ENCODE results near the gene RNF44. TPM values are rescaled to one million over a fixed set of nuclear protein-coding genes. Genes with fewer than 3 reads are reported as not detected.
A peak's percentile ranks its signal among the peaks of the same experiment; 100 is the strongest.

RNF44 gene
- total and polyA plus RNA-seq, 2 of the 4 experiments (the other 2 are of a cell fraction): 0.54 to 12.4 TPM

DNA sequence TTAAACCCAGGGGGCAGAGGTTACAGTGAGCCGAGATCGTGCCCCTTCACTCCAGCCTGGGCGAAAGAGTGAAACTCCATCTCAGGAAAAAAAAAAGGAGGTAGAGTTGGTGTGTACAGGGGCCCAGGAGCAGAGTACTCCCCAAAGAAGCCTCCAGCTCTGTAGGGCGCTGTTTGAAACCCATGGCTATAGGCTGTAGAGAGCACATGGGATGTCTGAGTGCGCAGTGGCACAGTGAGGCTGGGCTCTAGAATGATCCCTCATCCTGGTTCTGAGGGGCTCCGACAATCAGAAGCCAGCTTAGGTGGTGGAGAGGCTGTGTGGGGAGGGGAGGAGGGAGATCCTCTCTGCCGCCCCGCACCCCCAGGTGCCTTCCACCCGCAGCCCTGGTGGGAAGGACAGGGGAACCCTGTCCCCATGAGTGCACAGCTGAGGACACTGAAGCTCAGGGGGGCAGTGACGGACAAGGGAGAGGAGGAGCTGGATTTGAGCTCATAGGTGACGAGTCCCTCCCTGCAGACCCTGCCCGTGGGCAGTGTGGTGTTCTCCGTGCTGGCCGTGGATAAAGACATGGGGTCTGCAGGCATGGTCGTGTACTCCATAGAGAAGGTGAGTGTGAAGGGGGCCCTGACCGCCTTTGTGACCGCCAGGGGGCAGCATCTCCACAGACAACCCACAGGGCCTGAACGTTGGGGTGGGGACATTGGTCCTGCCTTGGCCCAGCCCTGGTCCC lies 36.5 kb upstream of the RNF44 start (continued):
- TF ChIP-seq ELK1 (IDR thresholded peaks at IDR 0.05; ENCODE audit: borderline replicate concordance, low read depth, low read length): no peak
- no peak for TF ChIP-seq CEBPB (IDR thresholded peaks at IDR 0.05; ENCODE audit: low read depth, low read length)

DNA sequence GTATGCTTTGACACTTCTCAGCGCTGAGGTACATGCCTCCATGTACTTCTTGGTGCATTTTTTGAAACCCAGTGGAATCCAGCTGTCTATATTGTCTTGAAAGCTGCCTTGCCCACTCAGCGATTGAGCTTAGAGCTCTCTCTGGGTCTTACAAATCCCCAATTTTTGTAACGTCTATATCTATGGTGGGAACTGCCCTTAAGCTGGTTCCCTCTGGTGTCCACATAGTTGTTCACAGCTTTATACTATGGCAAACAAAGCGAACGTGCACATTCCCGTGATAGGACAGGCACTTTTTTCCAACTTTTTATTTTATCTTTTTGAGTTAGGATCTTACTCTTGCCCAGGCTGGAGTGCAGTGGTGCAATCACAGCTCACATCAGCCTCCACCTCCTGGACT lies 32.8 kb upstream of the RNF44 start:
- no TSS peak for BruUV-seq (replicated peaks)
- H3K23ac ChIP-seq (ENCODE audit: low read depth, low read length): no peak overlapping the region
- no peak overlapping the region for H3K4me3 ChIP-seq (ENCODE audit: insufficient read depth, low read depth, low read length)
- H2BK15ac ChIP-seq (ENCODE audit: low read depth, low read length): no peak overlapping the region
- H3K27ac ChIP-seq (ENCODE audit: insufficient read depth, low read length): no peak overlapping the region
- TF ChIP-seq, protein P1, sequence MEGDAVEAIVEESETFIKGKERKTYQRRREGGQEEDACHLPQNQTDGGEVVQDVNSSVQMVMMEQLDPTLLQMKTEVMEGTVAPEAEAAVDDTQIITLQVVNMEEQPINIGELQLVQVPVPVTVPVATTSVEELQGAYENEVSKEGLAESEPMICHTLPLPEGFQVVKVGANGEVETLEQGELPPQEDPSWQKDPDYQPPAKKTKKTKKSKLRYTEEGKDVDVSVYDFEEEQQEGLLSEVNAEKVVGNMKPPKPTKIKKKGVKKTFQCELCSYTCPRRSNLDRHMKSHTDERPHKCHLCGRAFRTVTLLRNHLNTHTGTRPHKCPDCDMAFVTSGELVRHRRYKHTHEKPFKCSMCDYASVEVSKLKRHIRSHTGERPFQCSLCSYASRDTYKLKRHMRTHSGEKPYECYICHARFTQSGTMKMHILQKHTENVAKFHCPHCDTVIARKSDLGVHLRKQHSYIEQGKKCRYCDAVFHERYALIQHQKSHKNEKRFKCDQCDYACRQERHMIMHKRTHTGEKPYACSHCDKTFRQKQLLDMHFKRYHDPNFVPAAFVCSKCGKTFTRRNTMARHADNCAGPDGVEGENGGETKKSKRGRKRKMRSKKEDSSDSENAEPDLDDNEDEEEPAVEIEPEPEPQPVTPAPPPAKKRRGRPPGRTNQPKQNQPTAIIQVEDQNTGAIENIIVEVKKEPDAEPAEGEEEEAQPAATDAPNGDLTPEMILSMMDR (conservative IDR thresholded peaks at IDR 0.05; ENCODE audit: low read depth, low read length): peak; percentile 42; the same call in 1 of the 2 replicates
- peak; percentile 49 for TF ChIP-seq SMC3 (IDR thresholded peaks at IDR 0.05; ENCODE audit: low read depth, low read length)
- no peak for TF ChIP-seq POLR2A (IDR thresholded peaks at IDR 0.05; ENCODE audit: low read depth, low read length)
- no peak for TF ChIP-seq FOS (IDR thresholded peaks at IDR 0.05; ENCODE audit: low read depth, low read length)
- TF ChIP-seq NFE2L2 (IDR thresholded peaks at IDR 0.05; ENCODE audit: low read depth, low read length): no peak
- TF ChIP-seq RAD21 (IDR thresholded peaks at IDR 0.05; ENCODE audit: low read length): peak; percentile 30
- no peak overlapping the region for H3K4ac ChIP-seq (ENCODE audit: low read depth, low read length)
- peak overlapping the region; percentile 13 for H2AFZ ChIP-seq (replicated peaks; ENCODE audit: low read length, poor library complexity)
- no peak overlapping the region for H4K5ac ChIP-seq (ENCODE audit: low read depth, low read length)
- peak; percentile 31; the same call in 1 of the 2 replicates for ATAC-seq (ENCODE audit: low read depth)
- H2BK20ac ChIP-seq (ENCODE audit: low read depth, low read length): no peak overlapping the region
- no peak overlapping the region for H4K8ac ChIP-seq (ENCODE audit: low read depth in 2 of 2, low read length in 2 of 2)
- peaks cover 3% of the 10 kb centered on the region; the same call in 1 of the 2 replicates for H3K9me3 ChIP-seq (ENCODE audit: control insufficient read depth, insufficient read depth, low read length)
- dilution Hi-C loops (cut with HindIII; ENCODE audit: low sequenced_read_pairs, unreplicated experiment): no loop called here
- 60% methylated on average over 1 of the region's 6 CpGs; no CpG with 5 or more reads in 1 of the 2 experiments for WGBS, 2 experiments (ENCODE audit: extremely low coverage in 2 of 2, insufficient read length in 1 of 2)
- H3K9ac ChIP-seq (ENCODE audit: low read depth, low read length): no peak overlapping the region
- no peak overlapping the region for H2BK5ac ChIP-seq (ENCODE audit: low read depth, low read length, poor library complexity, severe bottlenecking)
- H4K91ac ChIP-seq (ENCODE audit: insufficient read depth, low read depth, low read length): no peak overlapping the region
- H3K14ac ChIP-seq (replicated peaks; ENCODE audit: low read depth, low read length): no peak overlapping the region
- intact Hi-C loops (cut with micrococcal nuclease): loop anchor here (1.0 kb wide), 1 partner anchor 154 kb away; the partner anchor contains the start of gene CLTB
- H3K4me2 ChIP-seq (ENCODE audit: low read depth, low read length): no peak overlapping the region
- in situ Hi-C loops (cut with MboI; ENCODE audit: low sequenced_read_pairs): loop anchor here (10.0 to 25.0 kb wide), 2 partner anchors 55 to 833 kb away; no protein-coding TSS in a partner anchor
- CTCF ChIA-PET: interaction anchor here (0.6 to 1.6 kb wide), 3 partner anchors 77 to 154 kb away, joined by 5 to 7 read pairs (median 7); partner anchors contain the start of genes CLTB and TSPAN17
- no peak overlapping the region for H3K56ac ChIP-seq (ENCODE audit: extremely low read depth, insufficient read depth, low read length)
- H3K18ac ChIP-seq (ENCODE audit: low read depth, low read length): no peak overlapping the region
- DNase-seq: peak; percentile 48
- no peak overlapping the region for H2BK120ac ChIP-seq (ENCODE audit: low read depth, low read length)
- no peaks in the 10 kb centered on the region for H3K79me1 ChIP-seq (ENCODE audit: low read depth in 1 of 2, low read length in 2 of 2)
- no peaks in the 10 kb centered on the region for H3K4me1 ChIP-seq (ENCODE audit: control insufficient read depth, insufficient read depth, low read length)
- H4K20me1 ChIP-seq (ENCODE audit: insufficient read depth, low read length): no peaks in the 10 kb centered on the region
- POLR2A ChIA-PET (ENCODE audit: unreplicated experiment): no interaction called here
- peaks cover 19% of the 10 kb centered on the region for H3K27me3 ChIP-seq (ENCODE audit: control insufficient read depth, insufficient read depth, low read length)
- no peaks in the 10 kb centered on the region for H3K9me1 ChIP-seq (ENCODE audit: insufficient read depth, low read length)
- no peak overlapping the region for H2AK9ac ChIP-seq (replicated peaks; ENCODE audit: low read depth, low read length, poor library complexity)
- no peak overlapping the region for H2AK5ac ChIP-seq (ENCODE audit: low read depth, low read length)
- H3K36me3 ChIP-seq (ENCODE audit: control insufficient read depth, insufficient read depth, low read length): no peaks in the 10 kb centered on the region

All from IMR-90 (cell line).